Mononuclear cell (primary cell): ENCODE data around the gene RRM1. TPM values are rescaled to one million over a fixed set of nuclear protein-coding genes. Genes with fewer than 3 reads are reported as not detected.
"Not testable (repeated sequence)": the region's sequence is repeated elsewhere in the genome, so short reads cannot be mapped to it uniquely, and the experiment has no call there.

Experiments
- H3K27me3 ChIP-seq: 2 replicates; pipeline ENCODE4 v1.6.0; 2011; ENCODE audit warnings: low read length, control low read depth; ENCODE audit not compliant: insufficient read depth
- H3K4me1 ChIP-seq: 2 replicates; pipeline ENCODE4 v1.5.1; 2011; ENCODE audit warnings: mild to moderate bottlenecking, low read length, control low read depth; ENCODE audit not compliant: insufficient read depth
- H3K4me3 ChIP-seq: 2 replicates; pipeline ENCODE4 v1.5.1; 2011; ENCODE audit warnings: mild to moderate bottlenecking, low read length, moderate library complexity
- H3K9me3 ChIP-seq: 2 replicates; pipeline ENCODE4 v1.5.1; 2011; ENCODE audit warnings: low read depth, mild to moderate bottlenecking, control low read depth, low read length
- total RNA-seq: library from RNA; depleted of rRNA; stranded (reverse); fragments of >200 nt; gene quantifications from one replicate; pipeline ENCODE4 v1.2.3, GENCODE V29; 2012

RRM1 gene
- 36.0 TPM for total RNA-seq

- no peaks in the 10 kb centered on the region for H3K9me3 ChIP-seq
- no peaks in the 10 kb centered on the region for H3K27me3 ChIP-seq
- H3K4me3 ChIP-seq: peak within 1 kb of the TSS; percentile 94
- peaks cover 63% of the 10 kb centered on the region for H3K4me1 ChIP-seq
Observed at GRCh38 chr11:4094348-4095291, at the start of gene RRM1. RRM1 (plus strand) TSS chr11:4094799; CDS start chr11:4095013, 214 bp downstream.

- Histone ChIP-seq H3K4me1 (peaks cover 20% of the 10 kb centered on the region), H3K4me3 (no peak overlapping the region), H3K9me3 (no peaks in the 10 kb centered on the region), H3K27me3 (no peaks in the 10 kb centered on the region)
Observed at GRCh38 chr11:4044976-4045646, 49.5 kb upstream of the RRM1 start.

GRCh38 chr11:4048340-4048739 is 46.3 kb upstream of the RRM1 start:
- Histone ChIP-seq H3K4me3 (no peak overlapping the region), H3K27me3 (no peaks in the 10 kb centered on the region), H3K9me3 (no peaks in the 10 kb centered on the region), H3K4me1 (peaks cover 23% of the 10 kb centered on the region)

GRCh38 chr11:4049006-4049405 is 45.6 kb upstream of the RRM1 start:
- Histone ChIP-seq H3K4me3 (no peak overlapping the region), H3K9me3 (no peaks in the 10 kb centered on the region), H3K4me1 (peaks cover 23% of the 10 kb centered on the region), H3K27me3 (no peaks in the 10 kb centered on the region)

GRCh38 chr11:4050138-4050537 is 44.5 kb upstream of the RRM1 start:
- Histone ChIP-seq H3K27me3 (no peaks in the 10 kb centered on the region), H3K4me3 (no peak overlapping the region), H3K9me3 (no peaks in the 10 kb centered on the region), H3K4me1 (peaks cover 23% of the 10 kb centered on the region)

GRCh38 chr11:4053200-4053599 is 41.4 kb upstream of the RRM1 start:
- H3K9me3 ChIP-seq: not testable (repeated sequence)

GRCh38 chr11:4054643-4055042 is 40.0 kb upstream of the RRM1 start:
- H3K9me3 ChIP-seq: no peaks in the 10 kb centered on the region
- H3K4me1 ChIP-seq: peaks cover 38% of the 10 kb centered on the region
- H3K4me3 ChIP-seq: no peak overlapping the region
- H3K27me3 ChIP-seq: no peaks in the 10 kb centered on the region

More at GRCh38 chr11:4053200-4053599, 41.4 kb upstream of the RRM1 start:
- H3K4me1 ChIP-seq: peaks cover 43% of the 10 kb centered on the region
- H3K27me3 ChIP-seq, H3K4me3 ChIP-seq: not testable (repeated sequence)

- H3K4me1 ChIP-seq: peaks cover 27% of the 10 kb centered on the region
- H3K27me3 ChIP-seq: no peaks in the 10 kb centered on the region
- H3K4me3 ChIP-seq: no peak overlapping the region
- no peaks in the 10 kb centered on the region for H3K9me3 ChIP-seq
Observed at GRCh38 chr11:4059424-4059823, 35.2 kb upstream of the RRM1 start.

- Histone ChIP-seq H3K27me3 (no peaks in the 10 kb centered on the region), H3K4me1 (peaks cover 27% of the 10 kb centered on the region), H3K9me3 (no peaks in the 10 kb centered on the region), H3K4me3 (no peak overlapping the region)
Observed at GRCh38 chr11:4060182-4060923, 34.2 kb upstream of the RRM1 start.

GRCh38 chr11:4061700-4062099 is 32.9 kb upstream of the RRM1 start:
- Histone ChIP-seq H3K4me3 (no peak overlapping the region), H3K27me3 (no peaks in the 10 kb centered on the region), H3K4me1 (peaks cover 30% of the 10 kb centered on the region), H3K9me3 (no peaks in the 10 kb centered on the region)

GRCh38 chr11:4063348-4063747 is 31.3 kb upstream of the RRM1 start:
- H3K9me3 ChIP-seq: no peaks in the 10 kb centered on the region
- no peak overlapping the region for H3K4me3 ChIP-seq
- no peaks in the 10 kb centered on the region for H3K27me3 ChIP-seq
- H3K4me1 ChIP-seq: peaks cover 25% of the 10 kb centered on the region

GRCh38 chr11:4064278-4064955 is 30.2 kb upstream of the RRM1 start:
- Histone ChIP-seq H3K9me3 (no peaks in the 10 kb centered on the region), H3K27me3 (no peaks in the 10 kb centered on the region), H3K4me3 (no peak overlapping the region), H3K4me1 (peaks cover 30% of the 10 kb centered on the region)

- Histone ChIP-seq H3K4me3 (no peak overlapping the region), H3K27me3 (no peaks in the 10 kb centered on the region), H3K4me1 (peaks cover 36% of the 10 kb centered on the region), H3K9me3 (no peaks in the 10 kb centered on the region)
Observed at GRCh38 chr11:4065086-4065485, 29.5 kb upstream of the RRM1 start.

GRCh38 chr11:4065601-4066377 is 28.8 kb upstream of the RRM1 start:
- Histone ChIP-seq H3K9me3 (no peaks in the 10 kb centered on the region), H3K27me3 (no peaks in the 10 kb centered on the region), H3K4me3 (no peak overlapping the region), H3K4me1 (peaks cover 36% of the 10 kb centered on the region)
